Measurements from ENCODE around the gene TRAF3. TPM values are rescaled to one million over a fixed set of nuclear protein-coding genes. Genes with fewer than 3 reads are reported as not detected.

TRAF3 gene
- total RNA-seq, 1 donor from 2014 or later, result 25.9 TPM

DNA sequence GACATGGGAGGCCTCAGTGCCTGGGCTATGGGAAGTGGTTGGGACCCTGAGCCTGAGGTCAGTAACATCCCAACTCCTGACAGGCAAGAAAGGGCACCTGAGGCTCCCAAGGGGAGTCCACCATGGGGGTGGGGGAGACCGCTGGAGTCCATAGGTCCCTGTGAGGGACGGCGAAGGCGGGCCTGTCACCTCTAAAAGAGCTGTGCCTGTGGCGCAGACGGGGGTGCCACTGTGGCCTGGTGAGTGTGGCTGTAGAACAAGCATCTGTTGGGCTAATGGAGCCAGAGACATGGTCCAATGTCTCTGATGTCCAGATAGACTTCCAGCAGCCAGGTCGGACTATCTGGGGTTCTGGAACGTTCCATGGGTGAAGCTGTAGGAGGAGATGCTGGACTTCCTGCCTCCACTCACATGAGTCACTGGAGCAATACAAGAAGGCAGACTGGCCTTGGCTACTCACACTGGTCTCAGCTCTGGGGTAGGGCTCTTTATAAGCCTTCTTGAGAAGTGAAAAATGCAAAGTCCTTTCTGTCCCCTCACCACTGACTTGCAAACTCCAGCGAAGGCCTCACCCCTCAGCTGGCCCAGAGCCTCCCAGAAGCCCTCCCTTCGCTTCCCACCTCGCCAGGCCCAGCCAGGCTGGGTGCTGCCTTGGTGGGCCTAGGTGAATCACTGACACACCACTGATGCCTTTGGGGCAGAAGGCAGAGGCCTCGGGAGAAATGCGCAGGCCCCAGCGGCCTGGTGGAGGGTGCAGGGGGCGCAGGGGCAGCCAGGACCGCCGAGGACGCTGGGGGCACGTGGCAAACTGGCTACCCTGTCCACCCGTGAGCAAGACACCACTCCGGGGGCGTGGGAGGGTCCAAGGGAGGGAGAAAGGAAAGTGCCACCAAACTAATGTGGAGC is 1.1 kb upstream of the TRAF3 start:
- H3K4me1 ChIP-seq (ENCODE audit: insufficient read depth, low read length), result peaks cover 32% of the 10 kb centered on the region
- peak overlapping the region; percentile 60 for H3K27ac ChIP-seq (ENCODE audit: low read depth, low read length)
- no peaks in the 10 kb centered on the region for H3K9me3 ChIP-seq (ENCODE audit: insufficient read depth, low read depth, low read length)
- no peaks in the 10 kb centered on the region for H3K36me3 ChIP-seq (ENCODE audit: insufficient read depth, low read length)
- peak overlapping the region; percentile 78 for H2AFZ ChIP-seq (ENCODE audit: low read depth, low read length)
- DNase-seq (ENCODE audit: low read depth) (peak; percentile 77), FAIRE-seq (no peak)
- peaks cover 31% of the 10 kb centered on the region for H3K79me2 ChIP-seq (ENCODE audit: insufficient read depth, low read length)
- TF ChIP-seq EZH2 (IDR thresholded peaks at IDR 0.05; ENCODE audit: insufficient read depth, low read length), result no peak
- TF ChIP-seq, protein P1, sequence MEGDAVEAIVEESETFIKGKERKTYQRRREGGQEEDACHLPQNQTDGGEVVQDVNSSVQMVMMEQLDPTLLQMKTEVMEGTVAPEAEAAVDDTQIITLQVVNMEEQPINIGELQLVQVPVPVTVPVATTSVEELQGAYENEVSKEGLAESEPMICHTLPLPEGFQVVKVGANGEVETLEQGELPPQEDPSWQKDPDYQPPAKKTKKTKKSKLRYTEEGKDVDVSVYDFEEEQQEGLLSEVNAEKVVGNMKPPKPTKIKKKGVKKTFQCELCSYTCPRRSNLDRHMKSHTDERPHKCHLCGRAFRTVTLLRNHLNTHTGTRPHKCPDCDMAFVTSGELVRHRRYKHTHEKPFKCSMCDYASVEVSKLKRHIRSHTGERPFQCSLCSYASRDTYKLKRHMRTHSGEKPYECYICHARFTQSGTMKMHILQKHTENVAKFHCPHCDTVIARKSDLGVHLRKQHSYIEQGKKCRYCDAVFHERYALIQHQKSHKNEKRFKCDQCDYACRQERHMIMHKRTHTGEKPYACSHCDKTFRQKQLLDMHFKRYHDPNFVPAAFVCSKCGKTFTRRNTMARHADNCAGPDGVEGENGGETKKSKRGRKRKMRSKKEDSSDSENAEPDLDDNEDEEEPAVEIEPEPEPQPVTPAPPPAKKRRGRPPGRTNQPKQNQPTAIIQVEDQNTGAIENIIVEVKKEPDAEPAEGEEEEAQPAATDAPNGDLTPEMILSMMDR (IDR thresholded peaks at IDR 0.05; ENCODE audit: insufficient read depth, low read depth, low read length), result no peak
- Mint-ChIP-seq H3K27ac (ENCODE audit: unreplicated experiment) (peak overlapping the region; percentile 90), H3K27me3 (ENCODE audit: low read depth, unreplicated experiment) (no peaks in the 10 kb centered on the region), H3K4me3 (ENCODE audit: unreplicated experiment) (peak overlapping the region; percentile 76), H3K4me1 (ENCODE audit: low read depth, unreplicated experiment) (peaks cover 22% of the 10 kb centered on the region), H3K9me3 (ENCODE audit: unreplicated experiment) (no peaks in the 10 kb centered on the region), H3K36me3 (ENCODE audit: low read depth, unreplicated experiment) (no peaks in the 10 kb centered on the region)
- H3K9ac ChIP-seq (ENCODE audit: low read length), result peak overlapping the region; percentile 36
- peaks cover 30% of the 10 kb centered on the region for H4K20me1 ChIP-seq (ENCODE audit: insufficient read depth, low read length)
- no peak overlapping the region for H3K4me3 ChIP-seq (ENCODE audit: insufficient read depth, low read depth, low read length)
- H3K27me3 ChIP-seq (ENCODE audit: insufficient read depth, low read length), result no peaks in the 10 kb centered on the region
- peak overlapping the region; percentile 68 for H3K4me2 ChIP-seq (ENCODE audit: low read length)

DNA sequence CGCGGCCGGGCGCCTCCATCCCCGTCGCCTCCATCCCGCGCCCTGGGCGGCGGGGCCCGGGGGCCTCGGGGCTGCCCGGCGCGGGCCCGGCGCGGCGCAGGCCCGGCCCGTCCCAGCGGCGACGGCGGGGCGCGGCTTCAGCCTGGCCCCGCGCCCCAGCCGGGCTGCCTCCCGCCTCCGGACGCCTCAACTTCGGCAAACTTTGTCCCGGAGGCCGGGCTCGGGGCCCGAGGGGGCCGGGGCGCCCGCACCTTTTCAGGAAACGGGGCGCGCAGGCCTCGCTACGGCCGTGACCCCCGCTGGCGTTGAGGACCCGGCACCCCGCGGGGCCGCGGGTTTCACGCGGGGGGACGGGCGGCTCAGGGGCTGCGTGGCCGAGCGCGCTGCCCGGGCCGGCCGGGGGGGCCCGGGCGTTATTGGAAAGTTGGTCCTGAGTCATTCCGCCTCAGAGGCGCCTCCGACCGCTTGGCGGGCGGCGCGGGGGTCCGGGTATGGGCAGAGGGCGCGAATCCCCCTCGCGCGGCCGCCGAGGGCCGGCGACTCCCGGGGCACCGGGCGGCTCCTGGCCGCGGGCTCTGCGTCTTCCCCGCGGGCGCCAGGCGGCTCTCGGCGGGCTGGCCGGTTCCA is 575 bp downstream of the TRAF3 start:
- no peak for DNase-seq (ENCODE audit: low read depth)
- peaks cover 22% of the 10 kb centered on the region for H3K4me1 Mint-ChIP-seq (ENCODE audit: low read depth, unreplicated experiment)
- Histone ChIP-seq H3K79me2 (ENCODE audit: insufficient read depth, low read length) (peaks cover 48% of the 10 kb centered on the region), H3K9me3 (ENCODE audit: insufficient read depth, low read depth, low read length) (no peaks in the 10 kb centered on the region), H4K20me1 (ENCODE audit: insufficient read depth, low read length) (peaks cover 43% of the 10 kb centered on the region), H2AFZ (ENCODE audit: low read depth, low read length) (peak overlapping the region; percentile 54), H3K4me3 (ENCODE audit: insufficient read depth, low read depth, low read length) (peak overlapping the region; percentile 81), H3K4me1 (ENCODE audit: insufficient read depth, low read length) (peaks cover 32% of the 10 kb centered on the region), H3K27me3 (ENCODE audit: insufficient read depth, low read length) (no peaks in the 10 kb centered on the region), H3K36me3 (ENCODE audit: insufficient read depth, low read length) (no peaks in the 10 kb centered on the region), H3K27ac (ENCODE audit: low read depth, low read length) (peak overlapping the region; percentile 59), H3K4me2 (ENCODE audit: low read length) (peak overlapping the region; percentile 94), H3K9ac (ENCODE audit: low read length) (peak overlapping the region; percentile 86)
- no peaks in the 10 kb centered on the region for H3K27me3 Mint-ChIP-seq (ENCODE audit: low read depth, unreplicated experiment)
- FAIRE-seq, result no peak
- H3K27ac Mint-ChIP-seq (ENCODE audit: unreplicated experiment), result no peak overlapping the region
- H3K4me3 Mint-ChIP-seq (ENCODE audit: unreplicated experiment), result peak overlapping the region; percentile 83
- H3K9me3 Mint-ChIP-seq (ENCODE audit: unreplicated experiment), result no peaks in the 10 kb centered on the region
- H3K36me3 Mint-ChIP-seq (ENCODE audit: low read depth, unreplicated experiment), result no peaks in the 10 kb centered on the region
- TF ChIP-seq, protein P1 (IDR thresholded peaks at IDR 0.05; ENCODE audit: insufficient read depth, low read depth, low read length), result no peak
- no peak for TF ChIP-seq EZH2 (IDR thresholded peaks at IDR 0.05; ENCODE audit: insufficient read depth, low read length)

Data from astrocyte (in vitro differentiated cells and primary cell).